ENCODE results near the gene PARP11.

The PARP11 gene, protein sequence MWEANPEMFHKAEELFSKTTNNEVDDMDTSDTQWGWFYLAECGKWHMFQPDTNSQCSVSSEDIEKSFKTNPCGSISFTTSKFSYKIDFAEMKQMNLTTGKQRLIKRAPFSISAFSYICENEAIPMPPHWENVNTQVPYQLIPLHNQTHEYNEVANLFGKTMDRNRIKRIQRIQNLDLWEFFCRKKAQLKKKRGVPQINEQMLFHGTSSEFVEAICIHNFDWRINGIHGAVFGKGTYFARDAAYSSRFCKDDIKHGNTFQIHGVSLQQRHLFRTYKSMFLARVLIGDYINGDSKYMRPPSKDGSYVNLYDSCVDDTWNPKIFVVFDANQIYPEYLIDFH

GRCh38 chr12:3872800-3873636 lies at the start of gene PARP11:
Gene PARP11 (minus strand): TSS chr12:3873399. CDS start chr12:3873229, 170 bp downstream.
- DNase-seq, result peak; percentile 99

GRCh38 chr12:3922033-3922432 lies 48.8 kb upstream of the PARP11 start:
- DNase-seq, result no peak

- DNase-seq, result no peak
Observed at GRCh38 chr12:3921526-3921925, 48.3 kb upstream of the PARP11 start.

DNA sequence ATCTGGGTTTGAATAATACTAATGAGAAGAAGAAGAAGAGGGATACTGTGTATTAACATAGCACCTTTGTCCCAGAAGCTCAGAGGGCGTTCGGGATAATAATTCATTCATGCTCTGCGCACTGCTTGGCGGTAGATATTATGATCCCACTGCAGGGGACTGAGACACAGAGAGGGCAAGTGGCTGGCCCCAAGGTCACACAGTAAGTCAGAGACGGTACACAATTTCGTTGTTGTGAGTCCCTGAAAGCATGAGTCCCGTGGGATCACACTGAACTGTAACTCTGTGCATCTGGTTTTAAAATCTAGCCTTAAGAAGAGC lies 47.9 kb upstream of the PARP11 start:
- no peak for DNase-seq

DNA sequence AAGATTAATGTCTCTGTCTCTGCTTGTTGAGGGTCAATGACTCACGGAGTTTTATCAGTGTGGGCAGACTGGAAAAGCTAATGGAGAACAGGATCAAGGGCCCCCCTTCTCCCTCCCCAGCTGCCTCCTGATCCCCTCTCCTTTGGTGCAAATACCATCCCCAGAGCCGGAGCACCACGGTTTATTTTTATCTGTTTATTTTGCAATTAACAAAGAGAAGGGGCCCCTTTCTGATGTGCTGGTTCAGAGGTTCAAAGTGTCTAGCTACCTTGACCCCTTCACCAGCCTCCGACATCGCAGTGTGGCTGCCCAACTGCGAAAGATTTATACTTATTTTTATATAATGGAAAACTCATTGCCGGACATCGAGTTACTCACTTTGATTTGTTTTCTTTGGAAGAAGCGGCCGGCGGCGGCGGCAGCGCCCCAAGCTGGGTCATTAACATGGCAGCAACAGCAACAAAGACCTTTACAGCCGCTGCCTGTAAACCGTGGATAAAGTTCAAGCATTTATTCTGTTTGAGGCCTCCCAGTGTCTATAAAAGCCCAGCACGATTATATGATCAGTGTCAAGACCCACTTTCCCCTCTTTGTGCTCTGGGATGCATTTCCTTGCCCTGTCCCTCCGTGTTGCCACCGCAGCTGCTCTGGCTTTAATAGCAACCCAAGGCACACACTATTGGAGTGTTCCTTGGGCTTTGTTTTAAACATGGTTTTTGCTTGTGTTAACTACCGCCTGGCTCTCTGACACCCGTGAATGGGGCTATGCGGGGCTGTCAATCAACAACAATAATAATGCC lies 47.4 kb upstream of the PARP11 start:
- no peak for DNase-seq

GRCh38 chr12:3913278-3913677 lies 40.1 kb upstream of the PARP11 start:
- DNase-seq, result no peak

GRCh38 chr12:3912863-3913262 lies 39.7 kb upstream of the PARP11 start:
- no peak for DNase-seq

DNA sequence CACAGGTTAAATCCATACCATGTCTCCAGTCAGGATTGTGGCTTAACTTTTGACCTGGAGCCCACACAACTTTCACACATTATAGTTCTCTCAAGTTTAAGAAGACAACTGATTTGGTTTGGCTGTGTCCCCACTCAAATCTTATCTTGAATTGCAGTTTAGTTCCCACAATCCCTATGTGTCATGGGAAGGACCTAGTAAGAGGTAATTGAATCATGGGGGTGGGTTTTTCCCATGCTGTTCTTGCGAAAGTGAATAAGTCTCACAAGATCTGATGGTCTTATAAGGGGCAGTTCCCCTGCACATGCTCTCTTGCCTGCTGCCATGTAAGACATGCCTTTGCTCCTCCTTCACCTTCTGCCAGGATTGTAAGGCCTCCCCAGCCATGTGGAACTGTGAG lies 38.2 kb upstream of the PARP11 start:
- no peak for DNase-seq

DNA sequence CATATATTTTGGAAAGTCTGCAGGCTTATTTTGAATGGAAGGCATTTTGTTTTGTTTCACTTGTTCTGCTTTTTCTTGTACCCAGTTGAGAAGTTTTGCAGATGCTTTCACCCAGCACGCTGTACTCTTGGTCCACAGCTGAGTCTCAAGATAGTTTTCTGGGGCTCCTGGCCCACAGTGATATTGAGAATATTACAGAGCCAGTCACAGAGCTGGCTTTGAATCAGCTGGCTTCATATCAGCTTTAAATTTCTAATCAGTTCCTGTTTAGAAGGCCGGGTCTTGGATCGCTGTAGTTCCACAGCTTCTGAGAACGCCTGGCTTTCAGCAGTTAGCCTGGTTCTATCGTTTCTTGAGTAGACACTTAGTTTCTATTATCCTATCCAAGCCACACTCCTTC lies 32.5 kb upstream of the PARP11 start:
- no peak for DNase-seq

DNA sequence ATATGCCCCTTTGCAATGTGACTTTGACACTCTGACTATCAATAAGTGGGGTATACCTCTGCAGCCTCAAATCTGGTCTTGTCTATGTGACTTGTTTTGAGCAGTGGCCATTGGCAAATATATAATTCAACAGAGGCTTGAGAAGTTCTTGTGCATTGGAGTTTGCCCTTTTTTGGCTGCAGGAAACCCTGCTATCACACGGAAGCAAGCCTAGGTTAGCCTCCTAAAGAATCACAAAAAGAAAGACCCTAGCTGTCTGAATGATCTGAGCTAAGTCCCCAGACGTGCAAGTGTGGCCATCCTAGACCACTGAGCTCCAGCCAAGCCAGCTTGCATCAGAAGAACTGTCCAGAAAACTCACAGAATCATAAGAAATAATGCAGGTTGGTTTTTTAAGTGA lies 31.8 kb upstream of the PARP11 start:
- DNase-seq, result no peak

- DNase-seq, result no peak
Observed at GRCh38 chr12:3902921-3903320, 29.7 kb upstream of the PARP11 start.

DNA sequence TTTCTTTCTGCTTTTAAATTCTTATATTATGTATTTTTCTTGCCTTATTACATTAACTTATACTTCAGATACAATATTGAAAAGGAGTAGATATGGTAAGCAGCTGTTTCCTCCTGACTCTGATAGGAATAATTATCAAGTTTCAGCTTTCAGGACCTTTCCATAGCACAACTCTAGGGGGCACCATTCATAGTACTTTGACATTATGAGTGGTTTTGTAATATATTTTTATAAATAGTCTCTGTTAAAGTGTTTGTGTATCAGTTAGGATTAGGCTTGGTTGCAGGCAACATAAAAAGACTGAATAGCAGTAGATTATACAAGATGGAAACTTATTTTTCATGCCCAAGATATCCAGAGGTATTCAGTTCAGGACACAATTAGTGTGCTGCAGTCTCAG lies 27.9 kb upstream of the PARP11 start:
- DNase-seq, result no peak

DNA sequence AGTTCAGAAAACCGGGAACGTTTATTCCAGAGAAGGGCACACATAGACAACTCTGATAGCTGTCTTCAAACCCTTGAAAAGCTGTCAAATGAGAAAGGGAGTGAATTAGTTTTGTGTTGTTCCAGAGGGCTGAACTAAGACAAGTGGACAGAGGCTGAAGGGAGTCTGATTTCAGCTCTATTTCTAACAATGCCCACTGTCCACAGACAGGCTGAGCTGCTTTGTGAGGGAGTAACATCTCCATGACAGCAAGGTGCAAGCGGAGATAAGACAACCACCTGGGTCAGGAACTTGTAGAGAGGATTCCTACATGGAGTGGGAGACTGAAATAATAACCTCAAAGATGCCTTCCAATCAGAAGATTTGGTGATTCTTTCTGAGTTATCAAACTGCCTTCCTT lies 25.6 kb upstream of the PARP11 start:
- no peak for DNase-seq

DNA sequence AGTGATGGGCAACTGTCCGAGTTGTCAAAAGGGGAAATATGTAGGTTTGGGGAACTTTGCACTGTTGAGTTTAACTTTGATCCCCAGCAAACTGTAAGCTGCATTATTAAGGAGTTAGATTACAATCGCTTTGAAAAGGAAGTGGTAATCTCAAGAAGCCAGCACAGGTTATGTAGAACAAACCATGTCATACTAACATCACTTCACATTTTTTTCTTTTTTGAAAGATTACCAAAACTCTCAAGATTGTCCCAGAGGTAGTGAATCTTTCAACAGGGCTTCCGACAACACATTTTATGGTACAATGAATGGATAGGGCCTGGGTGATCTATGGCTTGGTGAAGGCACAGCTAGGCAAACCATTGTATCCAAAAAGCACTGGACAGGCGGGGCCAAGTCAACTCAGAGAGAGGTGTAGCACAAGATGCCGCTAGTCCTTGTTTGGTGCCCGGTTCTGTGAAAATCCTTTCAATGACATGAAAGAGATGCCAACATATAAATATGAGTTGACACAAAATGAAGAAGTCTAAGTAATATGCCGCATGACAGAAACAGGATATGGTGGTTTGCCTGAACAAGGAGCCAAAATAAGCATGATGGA lies 24.3 kb upstream of the PARP11 start:
- no peak for DNase-seq

- no peak for DNase-seq
Observed at GRCh38 chr12:3896801-3897351, 23.7 kb upstream of the PARP11 start.

DNA sequence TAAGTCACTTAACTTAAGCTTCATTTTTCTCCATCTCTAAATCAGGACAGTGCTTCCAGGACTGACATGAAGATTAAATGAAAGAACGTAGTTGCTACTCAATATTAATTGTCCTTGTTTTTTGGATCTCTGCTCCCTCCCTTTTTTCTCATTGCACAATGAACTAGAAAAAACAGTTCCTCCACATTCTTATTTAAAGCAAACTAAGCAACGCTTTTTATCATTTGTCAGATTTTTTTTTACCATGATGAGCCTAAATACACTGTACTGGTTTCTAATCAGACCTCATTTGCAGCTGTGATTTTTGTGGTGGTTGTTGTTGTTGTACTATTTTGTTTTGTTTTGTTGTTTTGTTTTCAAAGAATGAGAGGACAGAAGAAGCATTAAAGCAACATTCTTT lies 23.2 kb upstream of the PARP11 start:
- DNase-seq, result no peak

GRCh38 chr12:3892631-3893030 lies 19.4 kb upstream of the PARP11 start:
- DNase-seq, result no peak

DNA sequence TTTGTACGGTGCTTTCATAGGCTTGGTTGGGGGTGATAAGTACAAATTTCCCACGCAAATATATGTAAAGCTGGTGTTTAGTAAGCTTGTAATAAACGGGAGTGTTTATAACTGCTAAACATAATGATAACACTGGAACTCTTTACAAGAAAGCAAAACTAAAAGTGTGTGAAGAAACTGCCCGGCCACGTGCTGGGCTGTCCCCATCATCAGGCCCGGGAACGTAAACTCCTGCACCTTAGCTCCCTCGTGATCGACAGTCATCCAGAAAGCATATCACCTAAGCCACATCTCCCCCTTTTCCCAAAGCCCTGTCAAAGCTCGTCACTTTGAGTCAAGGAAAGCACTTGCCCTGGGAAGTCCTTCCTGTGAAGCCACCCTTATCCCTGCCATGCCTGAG lies 18.0 kb upstream of the PARP11 start:
- DNase-seq, result no peak

DNA sequence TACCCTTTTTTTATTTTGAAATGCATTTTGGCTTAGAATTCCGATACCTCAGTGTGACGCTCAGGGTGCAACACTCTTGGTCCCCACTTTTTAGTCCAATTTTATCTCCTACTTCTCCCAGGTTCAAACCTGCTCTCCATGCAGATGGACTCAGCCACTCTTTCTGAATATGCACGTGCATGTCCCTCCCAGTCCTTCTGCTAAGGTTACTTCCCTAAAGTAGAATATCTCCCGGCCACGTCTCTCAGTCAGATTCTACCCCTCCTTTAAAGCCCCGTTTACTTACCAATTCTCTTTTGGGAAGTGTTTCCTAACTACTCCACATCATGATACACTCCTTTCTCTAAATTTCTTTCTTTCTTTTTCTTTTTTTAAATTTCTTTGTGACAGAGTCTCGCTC lies 15.5 kb upstream of the PARP11 start:
- no peak for DNase-seq

GRCh38 chr12:3885277-3886094 lies 12.3 kb upstream of the PARP11 start:
- DNase-seq, result peak; percentile 41

DNA sequence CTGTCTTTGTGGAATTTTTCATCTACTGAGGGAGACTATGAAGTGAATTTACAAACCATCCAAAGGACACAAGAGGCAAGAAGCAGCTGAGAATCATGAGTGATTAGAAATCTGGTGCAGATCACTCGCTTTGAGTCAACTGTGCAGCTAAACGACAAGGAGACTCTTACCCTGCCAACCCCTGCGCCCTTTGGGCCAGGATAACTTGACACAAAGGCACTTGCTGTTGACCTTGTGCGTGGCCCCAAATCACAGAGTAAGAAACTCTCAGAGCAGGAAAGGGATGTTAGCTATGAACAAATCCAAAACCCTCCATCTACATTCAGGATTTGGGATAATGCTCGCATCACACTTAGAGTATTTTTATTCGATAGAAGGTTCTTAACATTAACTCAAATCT lies 11.5 kb upstream of the PARP11 start:
- no peak for DNase-seq
